Activated gamma-delta T cell (primary cell): ENCODE data around the gene UNK.

Experiments used
- DNase-seq: peaks from one replicate; lab custom pipeline; 2025; lab: John Stamatoyannopoulos, UW

Gene UNK

GRCh38 chr17:75834279-75834920 lies 49.8 kb downstream of the UNK start:
- no peak for DNase-seq

- no peak for DNase-seq
Measured at GRCh38 chr17:75834928-75835653, 50.5 kb downstream of the UNK start.

- no peak for DNase-seq
Measured at GRCh38 chr17:75835654-75835987, 51.0 kb downstream of the UNK start.

GRCh38 chr17:75836605-75837004 lies 52.0 kb downstream of the UNK start:
- DNase-seq: no peak

- DNase-seq: no peak
Measured at GRCh38 chr17:75837899-75838298, 53.3 kb downstream of the UNK start.

GRCh38 chr17:75838410-75838809 lies 53.8 kb downstream of the UNK start:
- DNase-seq: no peak

- no peak for DNase-seq
Measured at GRCh38 chr17:75839942-75840798, 55.6 kb downstream of the UNK start.

GRCh38 chr17:75840799-75841164 lies 56.2 kb downstream of the UNK start:
- DNase-seq: no peak

GRCh38 chr17:75842411-75842810 lies 57.8 kb downstream of the UNK start:
- no peak for DNase-seq

GRCh38 chr17:75842963-75843576 lies 58.5 kb downstream of the UNK start:
- no peak for DNase-seq

GRCh38 chr17:75843577-75844529 lies 59.2 kb downstream of the UNK start, which contains the start of gene UNC13D:
Gene UNC13D (minus strand): TSS chr17:75844404. CDS start chr17:75844337, 67 bp downstream.
- DNase-seq: peak; percentile 50

GRCh38 chr17:75844530-75845057 lies 60.0 kb downstream of the UNK start:
- no peak for DNase-seq

- DNase-seq: no peak
Measured at GRCh38 chr17:75845058-75845711, 60.6 kb downstream of the UNK start.

- DNase-seq: no peak
Measured at GRCh38 chr17:75845933-75846691, 61.5 kb downstream of the UNK start.

- DNase-seq: no peak
Measured at GRCh38 chr17:75846692-75847613, 62.3 kb downstream of the UNK start.

- DNase-seq: no peak
Measured at GRCh38 chr17:75847614-75848522, 63.3 kb downstream of the UNK start.

GRCh38 chr17:75848523-75849278 lies 64.1 kb downstream of the UNK start:
- no peak for DNase-seq
